ENCODE measurements around the gene SEPHS1.
"Not testable (repeated sequence)": the region's sequence is repeated elsewhere in the genome, so short reads cannot be mapped to it uniquely, and the experiment has no call there.

SEPHS1 gene

DNA sequence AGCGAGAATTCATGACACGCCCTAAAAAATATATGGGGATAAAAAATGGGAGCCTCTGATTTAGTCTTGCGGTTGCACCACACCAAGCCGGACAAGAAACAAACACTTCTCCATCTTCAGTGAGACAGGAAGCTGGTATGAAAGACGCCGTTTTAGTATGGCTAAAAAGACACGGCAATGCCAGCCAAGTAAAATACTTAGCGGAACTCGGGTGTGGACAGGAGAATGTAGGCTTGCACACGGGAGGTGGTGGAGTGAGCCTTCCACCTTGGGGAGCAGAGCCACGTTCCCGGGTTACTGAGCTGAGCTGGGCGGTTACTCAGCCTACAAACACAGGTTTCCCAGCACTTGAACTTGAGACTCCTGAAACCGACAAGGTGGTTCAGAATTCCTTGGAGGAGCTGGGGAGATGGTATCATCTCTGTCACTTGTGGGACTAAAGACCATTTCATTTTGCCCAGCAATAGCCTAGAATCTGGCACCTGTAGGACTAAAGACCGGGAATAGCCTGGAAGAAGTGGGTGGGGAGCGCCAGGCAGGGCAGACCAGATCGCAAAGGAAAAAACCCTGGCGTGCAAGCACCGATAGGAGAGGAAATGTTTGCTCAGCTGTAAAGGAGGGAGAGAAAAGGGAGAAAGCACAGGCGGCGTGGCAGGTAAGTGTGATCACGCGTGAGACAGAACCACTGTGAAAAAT, 34.8 kb upstream of the SEPHS1 start:
- ChIA-PET CTCF (interaction anchor here (0.6 to 2.0 kb wide), 4 partner anchors 10 to 201 kb away, joined by 3 to 18 read pairs (median 4); no protein-coding TSS in a partner anchor), POLR2A (interaction anchor here (1.2 kb wide), 1 partner anchor 11 kb away, joined by 3 read pairs; no protein-coding TSS in a partner anchor)
- Histone ChIP-seq H3K9me3 (ENCODE audit: control insufficient read depth, insufficient read depth, low read depth, low read length) (no peaks in the 10 kb centered on the region), H3K4me3 (ENCODE audit: low read depth, low read length) (peak overlapping the region; percentile 24), H3K27ac (ENCODE audit: extremely low read depth, low read depth, low read length) (no peak overlapping the region), H3K4me1 (ENCODE audit: control insufficient read depth, insufficient read depth, low read length) (peaks cover 4% of the 10 kb centered on the region; the same call in 1 of the 2 replicates), H3K36me3 (ENCODE audit: control insufficient read depth in 2 of 2, insufficient read depth in 1 of 2, low read length in 2 of 2) (no peaks in the 10 kb centered on the region)
- TF ChIP-seq ZNF140 (tag by site-specific recombination; IDR thresholded peaks at IDR 0.05) (no peak), ZNF335 (tag by site-specific recombination; conservative IDR thresholded peaks at IDR 0.05) (peak; percentile 13), SCRT2 (tag by site-specific recombination; IDR thresholded peaks at IDR 0.05) (peak; percentile 65), ZBTB20 (tag by site-specific recombination; IDR thresholded peaks at IDR 0.05) (peak; percentile 92), ZNF544 (tag by site-specific recombination; IDR thresholded peaks at IDR 0.05) (no peak), MZF1 (tag by site-specific recombination; IDR thresholded peaks at IDR 0.05; ENCODE audit: borderline replicate concordance) (no peak), ZBTB17 (tag by site-specific recombination; IDR thresholded peaks at IDR 0.05) (peak; percentile 12; the same call in 1 of the 2 replicates)

DNA sequence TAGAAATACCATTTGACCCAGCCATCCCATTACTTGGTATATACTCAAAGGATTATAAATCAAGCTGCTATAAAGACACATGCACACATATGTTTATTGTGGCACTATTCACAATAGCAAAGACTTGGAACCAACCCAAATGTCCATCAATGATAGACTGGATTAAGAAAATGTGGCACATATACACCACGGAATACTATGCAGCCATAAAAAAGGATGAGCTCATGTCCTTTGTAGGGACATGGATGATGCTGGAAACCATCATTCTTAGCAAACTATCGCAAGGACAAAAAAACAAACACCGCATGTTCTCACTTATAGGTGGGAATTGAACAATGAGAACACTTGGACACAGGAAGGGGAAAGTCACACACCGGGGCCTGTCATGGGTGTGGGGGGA, 31.0 kb upstream of the SEPHS1 start:
- POLR2A ChIA-PET; H3K27ac ChIP-seq (ENCODE audit: extremely low read depth, low read depth, low read length); H3K9me3 ChIP-seq (ENCODE audit: control insufficient read depth, insufficient read depth, low read depth, low read length); H3K36me3 ChIP-seq (ENCODE audit: control insufficient read depth in 2 of 2, insufficient read depth in 1 of 2, low read length in 2 of 2); H3K4me3 ChIP-seq (ENCODE audit: low read depth, low read length); H3K4me1 ChIP-seq (ENCODE audit: control insufficient read depth, insufficient read depth, low read length); CTCF ChIA-PET: not testable (repeated sequence)
- peak; percentile 76 for TF ChIP-seq ZNF146 (tag by site-specific recombination; IDR thresholded peaks at IDR 0.05)

DNA sequence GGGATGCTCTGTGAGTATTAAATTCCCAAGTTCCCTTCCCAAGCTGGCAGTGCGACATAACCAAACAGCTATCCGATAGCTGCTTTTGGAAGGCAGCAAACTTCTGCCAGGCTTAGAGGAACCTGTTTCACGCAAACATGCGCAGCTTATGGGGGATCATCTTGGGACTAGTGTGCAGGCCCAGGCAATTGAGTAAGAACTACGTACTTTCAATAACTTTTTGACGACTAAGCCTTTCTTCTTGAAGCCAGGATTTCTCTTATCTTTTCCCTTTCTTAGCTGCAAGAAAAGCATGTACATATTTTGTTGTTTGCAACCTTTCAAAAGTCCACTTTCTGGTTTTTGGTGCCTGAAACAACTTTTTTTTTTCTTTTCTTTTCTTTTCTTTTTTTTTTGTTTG, 28.7 kb upstream of the SEPHS1 start:
- ChIA-PET CTCF (interaction anchor here (0.6 to 7.6 kb wide), 5 partner anchors 65 to 225 kb away, joined by 3 to 138 read pairs (median 3); no protein-coding TSS in a partner anchor), POLR2A (no interaction called here)
- Histone ChIP-seq H3K27ac (ENCODE audit: extremely low read depth, low read depth, low read length) (no peak overlapping the region), H3K4me3 (ENCODE audit: low read depth, low read length) (no peak overlapping the region), H3K9me3 (ENCODE audit: control insufficient read depth, insufficient read depth, low read depth, low read length) (no peaks in the 10 kb centered on the region), H3K4me1 (ENCODE audit: control insufficient read depth, insufficient read depth, low read length) (no peaks in the 10 kb centered on the region), H3K36me3 (ENCODE audit: control insufficient read depth in 2 of 2, insufficient read depth in 1 of 2, low read length in 2 of 2) (no peaks in the 10 kb centered on the region)
- TF ChIP-seq, protein P1, sequence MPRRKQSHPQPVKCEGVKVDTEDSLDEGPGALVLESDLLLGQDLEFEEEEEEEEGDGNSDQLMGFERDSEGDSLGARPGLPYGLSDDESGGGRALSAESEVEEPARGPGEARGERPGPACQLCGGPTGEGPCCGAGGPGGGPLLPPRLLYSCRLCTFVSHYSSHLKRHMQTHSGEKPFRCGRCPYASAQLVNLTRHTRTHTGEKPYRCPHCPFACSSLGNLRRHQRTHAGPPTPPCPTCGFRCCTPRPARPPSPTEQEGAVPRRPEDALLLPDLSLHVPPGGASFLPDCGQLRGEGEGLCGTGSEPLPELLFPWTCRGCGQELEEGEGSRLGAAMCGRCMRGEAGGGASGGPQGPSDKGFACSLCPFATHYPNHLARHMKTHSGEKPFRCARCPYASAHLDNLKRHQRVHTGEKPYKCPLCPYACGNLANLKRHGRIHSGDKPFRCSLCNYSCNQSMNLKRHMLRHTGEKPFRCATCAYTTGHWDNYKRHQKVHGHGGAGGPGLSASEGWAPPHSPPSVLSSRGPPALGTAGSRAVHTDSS (tag by site-specific recombination; IDR thresholded peaks at IDR 0.05), result no peak
- no peak for TF ChIP-seq ZNF600 (tag by site-specific recombination; IDR thresholded peaks at IDR 0.05)
- TF ChIP-seq ZNF548 (tag by site-specific recombination; IDR thresholded peaks at IDR 0.05), result no peak
- TF ChIP-seq, protein P2, sequence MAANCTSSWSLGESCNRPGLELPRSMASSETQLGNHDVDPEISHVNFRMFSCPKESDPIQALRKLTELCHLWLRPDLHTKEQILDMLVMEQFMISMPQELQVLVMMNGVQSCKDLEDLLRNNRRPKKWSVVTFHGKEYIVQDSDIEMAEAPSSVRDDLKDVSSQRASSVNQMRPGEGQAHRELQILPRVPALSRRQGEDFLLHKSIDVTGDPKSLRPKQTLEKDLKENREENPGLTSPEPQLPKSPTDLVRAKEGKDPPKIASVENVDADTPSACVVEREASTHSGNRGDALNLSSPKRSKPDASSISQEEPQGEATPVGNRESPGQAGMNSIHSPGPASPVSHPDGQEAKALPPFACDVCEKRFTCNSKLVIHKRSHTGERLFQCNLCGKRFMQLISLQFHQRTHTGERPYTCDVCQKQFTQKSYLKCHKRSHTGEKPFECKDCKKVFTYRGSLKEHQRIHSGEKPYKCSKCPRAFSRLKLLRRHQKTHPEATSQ (tag by site-specific recombination; IDR thresholded peaks at IDR 0.05), result no peak
- TF ChIP-seq ZNF837 (tag by site-specific recombination; IDR thresholded peaks at IDR 0.05), result no peak
- no peak for TF ChIP-seq ZBTB7A (tag by site-specific recombination; IDR thresholded peaks at IDR 0.05; ENCODE audit: low read depth)
- TF ChIP-seq, protein P3, sequence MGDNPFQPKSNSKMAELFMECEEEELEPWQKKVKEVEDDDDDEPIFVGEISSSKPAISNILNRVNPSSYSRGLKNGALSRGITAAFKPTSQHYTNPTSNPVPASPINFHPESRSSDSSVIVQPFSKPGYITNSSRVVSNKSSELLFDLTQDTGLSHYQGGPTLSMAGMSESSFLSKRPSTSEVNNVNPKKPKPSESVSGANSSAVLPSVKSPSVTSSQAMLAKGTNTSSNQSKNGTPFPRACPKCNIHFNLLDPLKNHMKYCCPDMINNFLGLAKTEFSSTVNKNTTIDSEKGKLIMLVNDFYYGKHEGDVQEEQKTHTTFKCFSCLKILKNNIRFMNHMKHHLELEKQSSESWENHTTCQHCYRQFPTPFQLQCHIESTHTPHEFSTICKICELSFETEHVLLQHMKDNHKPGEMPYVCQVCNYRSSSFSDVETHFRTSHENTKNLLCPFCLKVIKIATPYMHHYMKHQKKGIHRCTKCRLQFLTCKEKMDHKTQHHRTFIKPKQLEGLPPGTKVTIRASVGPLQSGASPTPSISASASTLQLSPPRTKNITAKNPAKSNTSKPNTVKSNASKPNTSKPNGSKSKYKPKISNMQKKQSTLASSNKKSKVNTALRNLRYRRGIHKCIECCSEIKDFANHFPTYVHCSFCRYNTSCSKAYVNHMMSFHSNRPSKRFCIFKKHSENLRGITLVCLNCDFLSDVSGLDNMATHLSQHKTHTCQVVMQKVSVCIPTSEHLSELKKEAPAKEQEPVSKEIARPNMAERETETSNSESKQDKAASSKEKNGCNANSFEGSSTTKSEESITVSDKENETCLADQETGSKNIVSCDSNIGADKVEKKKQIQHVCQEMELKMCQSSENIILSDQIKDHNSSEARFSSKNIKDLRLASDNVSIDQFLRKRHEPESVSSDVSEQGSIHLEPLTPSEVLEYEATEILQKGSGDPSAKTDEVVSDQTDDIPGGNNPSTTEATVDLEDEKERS (tag by site-specific recombination; IDR thresholded peaks at IDR 0.05), result no peak
- TF ChIP-seq ZNF155 (tag by site-specific recombination; IDR thresholded peaks at IDR 0.05), result no peak

Measured in HEK293 (cell line).